Measurements from ENCODE around the gene KNDC1.

KNDC1 gene

GRCh38 chr10:133274751-133275683 is 115.0 kb downstream of the KNDC1 start:
- H3K18ac ChIP-seq (ENCODE audit: low read length): no peak overlapping the region
- H2BK120ac ChIP-seq (ENCODE audit: low read depth, low read length): no peak overlapping the region
- no peak overlapping the region for H3K4me2 ChIP-seq (ENCODE audit: low read length)
- H4K8ac ChIP-seq (ENCODE audit: low read depth, low read length): no peak overlapping the region
- no peaks in the 10 kb centered on the region for H3K4me1 ChIP-seq (ENCODE audit: control insufficient read depth, low read depth, low read length)
- no peaks in the 10 kb centered on the region for H3K27me3 ChIP-seq (ENCODE audit: insufficient read depth, low read length, poor library complexity)
- no peak overlapping the region for H3K27ac ChIP-seq (ENCODE audit: low read depth, low read length)
- H3K56ac ChIP-seq (ENCODE audit: low read length): no peak overlapping the region
- no peak overlapping the region for H3K23ac ChIP-seq (ENCODE audit: low read length)
- no peak overlapping the region for H3K9ac ChIP-seq (ENCODE audit: low read length)
- no peak overlapping the region for H3K4me3 ChIP-seq (ENCODE audit: low read length)
- no peak overlapping the region for H2BK5ac ChIP-seq (ENCODE audit: low read length)
- H3K36me3 ChIP-seq (ENCODE audit: control insufficient read depth, insufficient read depth, low read length): no peaks in the 10 kb centered on the region
- H2BK15ac ChIP-seq (replicated peaks; ENCODE audit: low read depth): no peak overlapping the region
- H2AK5ac ChIP-seq (ENCODE audit: low read length): no peak overlapping the region
- no peaks in the 10 kb centered on the region for H3K79me1 ChIP-seq (ENCODE audit: low read length)
- H3K79me2 ChIP-seq (ENCODE audit: control insufficient read depth, insufficient read depth, low read length): no peaks in the 10 kb centered on the region
- no peak for DNase-seq
- WGBS (ENCODE audit: extremely low coverage, insufficient coverage, low lambda C conversion rate): no CpG with 5 or more reads among the region's 26 CpGs
- H3K4ac ChIP-seq (ENCODE audit: low read depth, low read length): no peak overlapping the region
- no peak overlapping the region for H4K5ac ChIP-seq (ENCODE audit: low read length)

GRCh38 chr10:133275684-133276092 is 115.7 kb downstream of the KNDC1 start:
- WGBS (ENCODE audit: extremely low coverage, insufficient coverage, low lambda C conversion rate): no CpG with 5 or more reads among the region's 12 CpGs
- no peaks in the 10 kb centered on the region for H3K79me2 ChIP-seq (ENCODE audit: control insufficient read depth, insufficient read depth, low read length)
- no peak overlapping the region for H4K5ac ChIP-seq (ENCODE audit: low read length)
- H4K8ac ChIP-seq (ENCODE audit: low read depth, low read length): no peak overlapping the region
- no peak overlapping the region for H2AK5ac ChIP-seq (ENCODE audit: low read length)
- H2BK120ac ChIP-seq (ENCODE audit: low read depth, low read length): no peak overlapping the region
- no peak overlapping the region for H3K18ac ChIP-seq (ENCODE audit: low read length)
- no peak overlapping the region for H3K4me3 ChIP-seq (ENCODE audit: low read length)
- H3K79me1 ChIP-seq (ENCODE audit: low read length): no peaks in the 10 kb centered on the region
- no peak overlapping the region for H3K27ac ChIP-seq (ENCODE audit: low read depth, low read length)
- no peak overlapping the region for H2BK5ac ChIP-seq (ENCODE audit: low read length)
- no peak overlapping the region for H3K4me2 ChIP-seq (ENCODE audit: low read length)
- H3K23ac ChIP-seq (ENCODE audit: low read length): no peak overlapping the region
- H3K27me3 ChIP-seq (ENCODE audit: insufficient read depth, low read length, poor library complexity): no peaks in the 10 kb centered on the region
- H2BK15ac ChIP-seq (replicated peaks; ENCODE audit: low read depth): no peak overlapping the region
- no peaks in the 10 kb centered on the region for H3K4me1 ChIP-seq (ENCODE audit: control insufficient read depth, low read depth, low read length)
- DNase-seq: no peak
- no peak overlapping the region for H3K56ac ChIP-seq (ENCODE audit: low read length)
- no peak overlapping the region for H3K9ac ChIP-seq (ENCODE audit: low read length)
- H3K4ac ChIP-seq (ENCODE audit: low read depth, low read length): no peak overlapping the region
- H3K36me3 ChIP-seq (ENCODE audit: control insufficient read depth, insufficient read depth, low read length): no peaks in the 10 kb centered on the region
